ENCODE results near the gene PIGR.

Gene PIGR

GRCh38 chr1:206978259-206978658 lies 32.0 kb upstream of the PIGR start:
- ATAC-seq = no peak
- TF ChIP-seq PPARA (CRISPR knock-in tag; IDR thresholded peaks at IDR 0.05; ENCODE audit: borderline replicate concordance) = no peak
- no peak for TF ChIP-seq ZNF565 (CRISPR knock-in tag; conservative IDR thresholded peaks at IDR 0.05; ENCODE audit: low read depth)
- TF ChIP-seq, protein P1, sequence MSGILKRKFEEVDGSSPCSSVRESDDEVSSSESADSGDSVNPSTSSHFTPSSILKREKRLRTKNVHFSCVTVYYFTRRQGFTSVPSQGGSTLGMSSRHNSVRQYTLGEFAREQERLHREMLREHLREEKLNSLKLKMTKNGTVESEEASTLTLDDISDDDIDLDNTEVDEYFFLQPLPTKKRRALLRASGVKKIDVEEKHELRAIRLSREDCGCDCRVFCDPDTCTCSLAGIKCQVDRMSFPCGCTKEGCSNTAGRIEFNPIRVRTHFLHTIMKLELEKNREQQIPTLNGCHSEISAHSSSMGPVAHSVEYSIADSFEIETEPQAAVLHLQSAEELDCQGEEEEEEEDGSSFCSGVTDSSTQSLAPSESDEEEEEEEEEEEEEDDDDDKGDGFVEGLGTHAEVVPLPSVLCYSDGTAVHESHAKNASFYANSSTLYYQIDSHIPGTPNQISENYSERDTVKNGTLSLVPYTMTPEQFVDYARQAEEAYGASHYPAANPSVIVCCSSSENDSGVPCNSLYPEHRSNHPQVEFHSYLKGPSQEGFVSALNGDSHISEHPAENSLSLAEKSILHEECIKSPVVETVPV (CRISPR knock-in tag; IDR thresholded peaks at IDR 0.05) = no peak

DNA sequence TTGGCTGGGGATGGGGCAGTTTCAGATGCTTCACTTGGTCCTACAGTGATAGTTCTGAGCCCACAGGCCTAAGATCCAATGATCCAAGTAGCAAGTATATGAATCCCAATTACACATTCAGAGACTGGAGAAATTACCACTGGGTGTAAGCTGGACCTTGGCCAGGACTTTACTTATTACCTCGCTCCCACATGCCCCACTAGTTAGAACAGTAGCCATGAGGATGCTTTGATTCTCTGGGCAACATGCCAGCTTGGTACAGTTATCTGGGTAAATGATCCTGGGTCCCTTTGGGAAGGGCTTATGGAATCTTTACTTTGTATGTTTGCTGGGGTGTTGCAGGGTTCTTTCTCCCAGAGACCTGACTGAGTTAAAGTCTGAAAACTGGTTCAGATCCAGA lies 29.0 kb upstream of the PIGR start:
- ATAC-seq = no peak

GRCh38 chr1:206974140-206974539 lies 27.9 kb upstream of the PIGR start:
- no peak for ATAC-seq
- TF ChIP-seq PATZ1 (CRISPR knock-in tag; IDR thresholded peaks at IDR 0.05; ENCODE audit: borderline replicate concordance) = no peak

More for the DNA sequence above, 29.0 kb upstream of the PIGR start:
- no peak for TF ChIP-seq TOX (CRISPR knock-in tag; IDR thresholded peaks at IDR 0.05; ENCODE audit: borderline replicate concordance)
- TF ChIP-seq ZFP30 (CRISPR knock-in tag; IDR thresholded peaks at IDR 0.05) = no peak
- TF ChIP-seq PPARA (CRISPR knock-in tag; IDR thresholded peaks at IDR 0.05; ENCODE audit: borderline replicate concordance) = no peak
- TF ChIP-seq ZNF565 (CRISPR knock-in tag; conservative IDR thresholded peaks at IDR 0.05; ENCODE audit: low read depth) = no peak
- TF ChIP-seq SNAI2 (CRISPR knock-in tag; IDR thresholded peaks at IDR 0.05) = no peak
- no peak for TF ChIP-seq BACH2 (CRISPR knock-in tag; IDR thresholded peaks at IDR 0.05; ENCODE audit: borderline replicate concordance)
- no peak for TF ChIP-seq CREB5 (CRISPR knock-in tag; IDR thresholded peaks at IDR 0.05; ENCODE audit: low read depth)
- no peak for TF ChIP-seq ZNF70 (CRISPR knock-in tag; IDR thresholded peaks at IDR 0.05)
- TF ChIP-seq, protein P1 (CRISPR knock-in tag; IDR thresholded peaks at IDR 0.05) = no peak
- TF ChIP-seq ZC3H10 (CRISPR knock-in tag; IDR thresholded peaks at IDR 0.05) = no peak
- TF ChIP-seq ZFP3 (CRISPR knock-in tag; IDR thresholded peaks at IDR 0.05) = no peak
- no peak for TF ChIP-seq RARB (CRISPR knock-in tag; IDR thresholded peaks at IDR 0.05)
- TF ChIP-seq OSR1 (CRISPR knock-in tag; IDR thresholded peaks at IDR 0.05) = no peak

GRCh38 chr1:206972728-206973127 lies 26.5 kb upstream of the PIGR start:
- no peak for TF ChIP-seq ZC3H10 (CRISPR knock-in tag; IDR thresholded peaks at IDR 0.05)
- TF ChIP-seq ARNTL (CRISPR knock-in tag; IDR thresholded peaks at IDR 0.05; ENCODE audit: borderline replicate concordance, low read depth) = no peak
- no peak for TF ChIP-seq TOX (CRISPR knock-in tag; IDR thresholded peaks at IDR 0.05; ENCODE audit: borderline replicate concordance)
- no peak for TF ChIP-seq PPARA (CRISPR knock-in tag; IDR thresholded peaks at IDR 0.05; ENCODE audit: borderline replicate concordance)
- no peak for TF ChIP-seq CSDC2 (CRISPR knock-in tag; IDR thresholded peaks at IDR 0.05)
- TF ChIP-seq OSR1 (CRISPR knock-in tag; IDR thresholded peaks at IDR 0.05) = no peak
- no peak for TF ChIP-seq POU6F1 (CRISPR knock-in tag; IDR thresholded peaks at IDR 0.05; ENCODE audit: borderline replicate concordance, low read depth)
- TF ChIP-seq, protein P1 (CRISPR knock-in tag; IDR thresholded peaks at IDR 0.05) = no peak
- no peak for TF ChIP-seq ZNF8 (CRISPR knock-in tag; IDR thresholded peaks at IDR 0.05)
- TF ChIP-seq, protein P2, sequence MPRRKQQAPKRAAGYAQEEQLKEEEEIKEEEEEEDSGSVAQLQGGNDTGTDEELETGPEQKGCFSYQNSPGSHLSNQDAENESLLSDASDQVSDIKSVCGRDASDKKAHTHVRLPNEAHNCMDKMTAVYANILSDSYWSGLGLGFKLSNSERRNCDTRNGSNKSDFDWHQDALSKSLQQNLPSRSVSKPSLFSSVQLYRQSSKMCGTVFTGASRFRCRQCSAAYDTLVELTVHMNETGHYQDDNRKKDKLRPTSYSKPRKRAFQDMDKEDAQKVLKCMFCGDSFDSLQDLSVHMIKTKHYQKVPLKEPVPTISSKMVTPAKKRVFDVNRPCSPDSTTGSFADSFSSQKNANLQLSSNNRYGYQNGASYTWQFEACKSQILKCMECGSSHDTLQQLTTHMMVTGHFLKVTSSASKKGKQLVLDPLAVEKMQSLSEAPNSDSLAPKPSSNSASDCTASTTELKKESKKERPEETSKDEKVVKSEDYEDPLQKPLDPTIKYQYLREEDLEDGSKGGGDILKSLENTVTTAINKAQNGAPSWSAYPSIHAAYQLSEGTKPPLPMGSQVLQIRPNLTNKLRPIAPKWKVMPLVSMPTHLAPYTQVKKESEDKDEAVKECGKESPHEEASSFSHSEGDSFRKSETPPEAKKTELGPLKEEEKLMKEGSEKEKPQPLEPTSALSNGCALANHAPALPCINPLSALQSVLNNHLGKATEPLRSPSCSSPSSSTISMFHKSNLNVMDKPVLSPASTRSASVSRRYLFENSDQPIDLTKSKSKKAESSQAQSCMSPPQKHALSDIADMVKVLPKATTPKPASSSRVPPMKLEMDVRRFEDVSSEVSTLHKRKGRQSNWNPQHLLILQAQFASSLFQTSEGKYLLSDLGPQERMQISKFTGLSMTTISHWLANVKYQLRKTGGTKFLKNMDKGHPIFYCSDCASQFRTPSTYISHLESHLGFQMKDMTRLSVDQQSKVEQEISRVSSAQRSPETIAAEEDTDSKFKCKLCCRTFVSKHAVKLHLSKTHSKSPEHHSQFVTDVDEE (CRISPR knock-in tag; IDR thresholded peaks at IDR 0.05) = no peak
- TF ChIP-seq ESRRG (CRISPR knock-in tag; IDR thresholded peaks at IDR 0.05) = no peak
- no peak for ATAC-seq

Measured in SK-N-SH treated with all-trans-retinoic acid at 6 μM for 48 hours (cell line).